ENCODE measurements around the gene IFNGR2. TPM values are rescaled to one million over a fixed set of nuclear protein-coding genes. Genes with fewer than 3 reads are reported as not detected.
"Not testable (repeated sequence)": the region's sequence is repeated elsewhere in the genome, so short reads cannot be mapped to it uniquely, and the experiment has no call there.

Gene IFNGR2
- total RNA-seq, 1 experiment from 2014 or later: 87.7 TPM

- ChIA-PET POLR2A (interaction anchor here (0.7 to 2.0 kb wide), 3 partner anchors 13 to 448 kb away, joined by 3 to 6 read pairs (median 4); no protein-coding TSS in a partner anchor), CTCF (interaction anchor here (0.6 to 2.5 kb wide), 9 partner anchors 12 to 541 kb away, joined by 3 to 15 read pairs (median 4); no protein-coding TSS in a partner anchor)
- no peak overlapping the region for H3K27ac Mint-ChIP-seq (ENCODE audit: low read depth, unreplicated experiment)
- peak; percentile 54 for TF ChIP-seq CTCF (IDR thresholded peaks at IDR 0.05; ENCODE audit: unreplicated experiment)
- no TSS peak for BruUV-seq (replicated peaks)
- H3K4me3 Mint-ChIP-seq (ENCODE audit: unreplicated experiment): no peak overlapping the region
- no peaks in the 10 kb centered on the region for H3K9me3 Mint-ChIP-seq (ENCODE audit: unreplicated experiment)
- H3K36me3 Mint-ChIP-seq (ENCODE audit: insufficient read depth, unreplicated experiment): no peaks in the 10 kb centered on the region
- peak; percentile 72 for DNase-seq (ENCODE audit: unreplicated experiment)
- H3K4me1 Mint-ChIP-seq (ENCODE audit: insufficient read depth, unreplicated experiment): peaks cover 13% of the 10 kb centered on the region
- H3K27me3 Mint-ChIP-seq (ENCODE audit: insufficient read depth, unreplicated experiment): no peaks in the 10 kb centered on the region
- intact Hi-C loops (cut with micrococcal nuclease): loop anchor here (1.0 kb wide), 1 partner anchor 175 kb away; no protein-coding TSS in a partner anchor
These were observed 28.6 kb upstream of the IFNGR2 start for GRCh38 chr21:33374450-33375096.

- no peaks in the 10 kb centered on the region for H3K36me3 Mint-ChIP-seq (ENCODE audit: insufficient read depth, unreplicated experiment)
- no peak overlapping the region for H3K4me3 Mint-ChIP-seq (ENCODE audit: unreplicated experiment)
- H3K4me1 Mint-ChIP-seq (ENCODE audit: insufficient read depth, unreplicated experiment): peaks cover 17% of the 10 kb centered on the region
- no peak for TF ChIP-seq CTCF (IDR thresholded peaks at IDR 0.05; ENCODE audit: unreplicated experiment)
- intact Hi-C loops (cut with micrococcal nuclease): no loop called here
- no peaks in the 10 kb centered on the region for H3K27me3 Mint-ChIP-seq (ENCODE audit: insufficient read depth, unreplicated experiment)
- no peak for DNase-seq (ENCODE audit: unreplicated experiment)
- no peak overlapping the region for H3K27ac Mint-ChIP-seq (ENCODE audit: low read depth, unreplicated experiment)
- no TSS peak for BruUV-seq (replicated peaks)
- ChIA-PET CTCF (interaction anchor here (0.6 to 2.5 kb wide), 10 partner anchors 8 to 400 kb away, joined by 3 to 15 read pairs (median 4); no protein-coding TSS in a partner anchor), POLR2A (interaction anchor here (0.7 to 2.0 kb wide), 4 partner anchors 13 to 447 kb away, joined by 3 to 6 read pairs (median 4); partner anchors contain the start of gene IFNAR1)
- H3K9me3 Mint-ChIP-seq (ENCODE audit: unreplicated experiment): no peaks in the 10 kb centered on the region
These were observed 28.0 kb upstream of the IFNGR2 start for GRCh38 chr21:33375101-33375644.

- H3K27ac Mint-ChIP-seq (ENCODE audit: low read depth, unreplicated experiment): no peak overlapping the region
- intact Hi-C loops (cut with micrococcal nuclease): no loop called here
- no peaks in the 10 kb centered on the region for H3K36me3 Mint-ChIP-seq (ENCODE audit: insufficient read depth, unreplicated experiment)
- CTCF ChIA-PET: interaction anchor here (0.5 to 2.4 kb wide), 7 partner anchors 10 to 249 kb away, joined by 3 to 12 read pairs (median 5); no protein-coding TSS in a partner anchor
- H3K9me3 Mint-ChIP-seq (ENCODE audit: unreplicated experiment): no peaks in the 10 kb centered on the region
- H3K4me1 Mint-ChIP-seq (ENCODE audit: insufficient read depth, unreplicated experiment): peaks cover 38% of the 10 kb centered on the region
- DNase-seq (ENCODE audit: unreplicated experiment): no peak
- POLR2A ChIA-PET: interaction anchor here (0.7 to 3.5 kb wide), 7 partner anchors 10 to 53 kb away, joined by 3 to 13 read pairs (median 4); partner anchors contain the start of gene IFNAR1
- no peak overlapping the region for H3K4me3 Mint-ChIP-seq (ENCODE audit: unreplicated experiment)
- TF ChIP-seq CTCF (IDR thresholded peaks at IDR 0.05; ENCODE audit: unreplicated experiment): no peak
- no peaks in the 10 kb centered on the region for H3K27me3 Mint-ChIP-seq (ENCODE audit: insufficient read depth, unreplicated experiment)
- BruUV-seq (replicated peaks): no TSS peak
These were observed 25.8 kb upstream of the IFNGR2 start for GRCh38 chr21:33377221-33377920.

GRCh38 chr21:33378081-33378480 is 25.1 kb upstream of the IFNGR2 start:
- intact Hi-C loops (cut with micrococcal nuclease): no loop called here
- Mint-ChIP-seq H3K4me3 (ENCODE audit: unreplicated experiment) (no peak overlapping the region), H3K27ac (ENCODE audit: low read depth, unreplicated experiment) (no peak overlapping the region), H3K27me3 (ENCODE audit: insufficient read depth, unreplicated experiment) (no peaks in the 10 kb centered on the region), H3K4me1 (ENCODE audit: insufficient read depth, unreplicated experiment) (peaks cover 44% of the 10 kb centered on the region), H3K9me3 (ENCODE audit: unreplicated experiment) (no peaks in the 10 kb centered on the region), H3K36me3 (ENCODE audit: insufficient read depth, unreplicated experiment) (no peaks in the 10 kb centered on the region)
- POLR2A ChIA-PET: interaction anchor here (0.7 to 3.5 kb wide), 5 partner anchors 16 to 53 kb away, joined by 3 to 13 read pairs (median 4); partner anchors contain the start of gene IFNAR1
- DNase-seq (ENCODE audit: unreplicated experiment): no peak
- BruUV-seq (replicated peaks): no TSS peak
- no peak for TF ChIP-seq CTCF (IDR thresholded peaks at IDR 0.05; ENCODE audit: unreplicated experiment)
- CTCF ChIA-PET: interaction anchor here (0.7 to 1.8 kb wide), 5 partner anchors 10 to 250 kb away, joined by 3 to 12 read pairs (median 4); no protein-coding TSS in a partner anchor

GRCh38 chr21:33379934-33380333 is 23.3 kb upstream of the IFNGR2 start:
- not testable (repeated sequence) for H3K36me3 Mint-ChIP-seq (ENCODE audit: insufficient read depth, unreplicated experiment); H3K27me3 Mint-ChIP-seq (ENCODE audit: insufficient read depth, unreplicated experiment); H3K9me3 Mint-ChIP-seq (ENCODE audit: unreplicated experiment)
- POLR2A ChIA-PET: interaction anchor here (0.6 to 4.2 kb wide), 26 partner anchors 10 to 610 kb away, joined by 3 to 71 read pairs (median 5); partner anchors contain the start of genes GART, IFNAR1, IFNGR2 and IL10RB
- intact Hi-C loops (cut with micrococcal nuclease): loop anchor here (5.0 kb wide), 1 partner anchor 62 kb away; no protein-coding TSS in a partner anchor
- CTCF ChIA-PET: interaction anchor here (0.9 to 2.1 kb wide), 5 partner anchors 14 to 64 kb away, joined by 3 to 15 read pairs (median 5); no protein-coding TSS in a partner anchor
- DNase-seq (ENCODE audit: unreplicated experiment): peak; percentile 91
- BruUV-seq (replicated peaks): TSS peak; percentile 96
- Mint-ChIP-seq H3K4me1 (ENCODE audit: insufficient read depth, unreplicated experiment) (peaks cover 48% of the 10 kb centered on the region), H3K4me3 (ENCODE audit: unreplicated experiment) (peak overlapping the region; percentile 38), H3K27ac (ENCODE audit: low read depth, unreplicated experiment) (peak overlapping the region; percentile 88)

Measured in MCF 10A (cell line).